Activated naive CD4-positive, alpha-beta T cell treated with anti-CD3 and anti-CD28 coated beads, Interleukin-2, amount 10 ng/mL, durations not matched to agents 5 hours and 36 hours (primary cell): ENCODE results near the gene ILF2. TPM values are rescaled to one million over a fixed set of nuclear protein-coding genes. Genes with fewer than 3 reads are reported as not detected.

ENCODE experiments used
- microRNA-seq: library from miRNA; unstranded; fragments of <30 nt; microRNA quantifications from one replicate; pipeline ENCODE4 v1.2.0, GENCODE V29; 2022; ENCODE audit warnings: borderline microRNAs expressed, borderline replicate concordance
- total RNA-seq, 2 experiments: library from RNA; stranded (reverse); gene quantifications; one replicate each; pipeline ENCODE4 v1.2.3, GENCODE V29; 2021

ILF2 gene
- total RNA-seq, result 100 to 1,000 TPM; 151 to 159 TPM

DNA sequence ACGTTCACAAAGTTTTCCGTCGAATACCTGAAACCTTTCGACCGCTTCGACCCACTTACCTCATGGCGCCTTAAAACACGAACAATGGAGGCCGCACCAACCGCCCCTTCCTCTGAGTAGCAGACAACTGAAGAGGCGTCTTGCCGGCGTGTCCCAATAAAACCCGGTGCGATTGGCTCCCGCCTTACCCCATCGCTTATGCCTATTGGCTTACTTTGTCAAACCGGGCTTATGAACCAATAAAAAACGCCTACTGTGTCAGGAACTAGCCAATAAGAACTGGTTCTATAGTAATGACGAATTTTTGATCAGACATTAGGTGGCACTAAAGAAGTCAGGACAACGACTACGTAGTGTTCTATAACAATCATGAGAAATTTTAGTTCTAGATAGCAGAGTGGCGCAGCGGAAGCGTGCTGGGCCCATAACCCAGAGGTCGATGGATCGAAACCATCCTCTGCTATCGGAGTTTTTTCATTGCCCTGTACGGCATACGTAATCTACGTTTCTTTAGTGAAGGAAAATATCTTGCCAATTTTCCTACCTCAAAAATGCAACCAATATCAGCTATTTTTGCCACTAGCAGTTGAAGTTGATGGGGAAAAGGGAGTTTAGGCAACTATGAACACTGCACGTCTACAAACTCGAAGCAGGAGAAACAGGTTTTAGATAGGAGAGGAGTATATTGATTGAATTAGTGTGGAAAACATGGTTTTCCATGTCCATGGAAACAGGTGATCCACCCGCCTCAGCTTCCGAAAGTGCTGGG, at the start of gene ILF2:
TSS of gene ILF2 (minus strand) at position 135 of the 769 bp plus-strand sequence. CDS start at position 64, 71 bp downstream.

GRCh38 chr1:153678519-153679336, 7.9 kb upstream of the ILF2 start, which contains the start of gene NPR1:
NPR1 (plus strand) TSS chr1:153678688; CDS start chr1:153679109, 421 bp downstream.

GRCh38 chr1:153658400-153659174, 12.2 kb downstream of the ILF2 start, which contains the start of gene SNAPIN:
SNAPIN (plus strand) TSS chr1:153658703; CDS start chr1:153658744, 41 bp downstream.

DNA sequence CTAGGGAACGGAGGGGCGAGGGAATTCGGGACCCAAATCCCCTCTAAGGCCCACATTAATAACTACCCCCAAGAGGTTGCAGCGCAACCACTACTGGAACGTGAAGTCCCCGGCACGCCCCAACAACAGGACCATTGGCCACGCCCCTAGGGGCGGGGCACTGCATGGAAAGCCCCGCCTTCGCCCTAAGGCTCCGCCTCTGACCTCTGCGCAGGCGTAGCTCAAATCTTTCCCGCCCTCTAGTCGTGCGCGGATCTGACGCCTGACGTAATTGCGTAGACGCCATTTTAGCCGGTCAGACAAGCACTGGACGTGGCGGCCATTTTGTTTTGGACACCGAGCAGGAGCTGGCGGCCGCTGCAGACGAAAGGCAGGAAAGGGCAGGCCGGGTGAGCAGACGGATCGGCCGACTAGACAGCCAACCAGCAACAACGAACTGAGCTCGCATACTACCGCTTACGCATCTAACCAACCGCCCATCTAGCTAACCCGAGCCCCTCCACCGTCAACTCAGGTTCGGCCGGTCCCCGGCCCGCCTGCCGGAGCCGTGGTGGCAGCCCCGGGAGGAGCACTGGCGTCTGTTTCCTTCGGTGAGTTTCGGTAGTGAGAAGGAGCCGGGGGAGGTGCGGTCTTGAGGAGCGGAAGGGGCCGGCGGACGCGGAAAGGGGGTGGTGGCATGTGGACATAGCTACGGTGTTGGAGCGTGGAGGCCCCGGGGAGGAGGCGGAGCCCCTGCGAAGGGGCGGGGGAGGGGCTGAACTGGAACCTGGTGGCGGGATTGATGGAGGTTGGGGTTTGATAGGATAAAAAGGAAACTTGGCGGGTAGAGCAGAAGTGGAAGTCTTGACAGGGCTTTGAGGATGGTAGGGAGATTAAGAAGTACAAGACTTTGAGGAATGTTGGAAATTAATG, 36.8 kb downstream of the ILF2 start, which contains the start of gene CHTOP:
TSS of gene CHTOP (plus strand) at position 313 of the 912 bp plus-strand sequence. CDS start 2,523 bp downstream, outside the sequence.

GRCh38 chr1:153627715-153628626, 42.8 kb downstream of the ILF2 start, which contains the start of gene S100A1:
S100A1 (plus strand) TSS chr1:153628434; CDS start chr1:153630522, 2,088 bp downstream.

DNA sequence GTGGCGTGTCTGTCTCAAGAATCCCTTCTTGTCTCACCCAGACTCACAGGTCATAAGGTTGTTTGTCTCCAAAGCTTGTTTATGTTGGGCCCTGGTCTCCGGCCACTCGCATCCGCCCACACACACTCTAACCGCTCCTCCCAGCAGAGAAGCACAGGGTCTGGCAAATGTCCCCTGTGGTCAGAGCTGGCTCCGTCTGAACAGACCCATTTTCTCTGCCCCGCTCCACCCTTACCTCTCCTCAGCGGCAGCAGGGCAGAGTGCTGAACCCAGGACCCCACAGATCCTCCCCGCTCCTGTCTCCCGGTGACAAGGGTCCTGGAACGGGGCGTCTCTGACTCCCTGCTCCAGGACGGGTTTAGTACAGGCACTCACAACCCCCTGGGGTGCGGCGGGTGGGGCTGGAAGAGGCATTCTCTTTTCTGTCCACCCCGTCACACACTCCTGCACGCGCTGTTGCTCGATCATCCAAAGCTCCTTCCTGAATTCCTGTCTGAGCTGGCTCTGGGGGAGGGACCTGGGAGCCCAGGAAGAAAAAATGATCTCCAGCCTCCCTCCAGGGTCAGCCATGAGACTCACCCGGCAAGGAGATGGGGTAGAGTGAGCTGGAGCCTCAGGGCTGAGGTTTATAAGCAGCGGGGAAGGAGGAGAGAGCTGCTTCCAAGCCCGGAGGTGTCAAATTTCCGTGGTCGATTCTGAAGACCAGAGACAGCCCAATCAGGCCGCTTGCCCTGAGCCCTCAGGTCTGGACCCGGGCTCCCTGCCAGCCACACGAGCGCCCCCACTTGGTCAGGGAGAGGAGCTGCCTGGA, 43.7 kb downstream of the ILF2 start, which contains the start of gene S100A13:
TSS of gene S100A13 (minus strand) at position 602 of the 811 bp plus-strand sequence. CDS start 1,033 bp downstream, outside the sequence.

GRCh38 chr1:153616144-153616916, 54.5 kb downstream of the ILF2 start, which contains the start of gene S100A14:
S100A14 (minus strand) TSS chr1:153616325; CDS start chr1:153615858, 467 bp downstream.

GRCh38 chr1:153612755-153613331, 58.0 kb downstream of the ILF2 start, which contains the start of gene S100A16:
S100A16 (minus strand) TSS chr1:153613137; CDS start chr1:153608151, 4,986 bp downstream.

Small RNA genes within 50 kb of the gene (microRNA-seq; reads per million reads assigned to microRNA genes)
- gene MIR8083, result not detected

Other genes starting within 250 kb of the ILF2 start
- gene S100A7, start 210.3 kb downstream of the ILF2 start, total RNA-seq, result not detected
- gene S100A6, start 135.0 kb downstream of the ILF2 start, total RNA-seq, result 100 to 1,000 TPM; 451 to 469 TPM
- gene S100A5, start 130.1 kb downstream of the ILF2 start, total RNA-seq, result 1 to 10 TPM; 3.8 to 4.6 TPM
- 100 to 1,000 TPM; 603 to 650 TPM for gene S100A4, start 125.2 kb downstream of the ILF2 start, total RNA-seq
- gene S100A3, start 121.7 kb downstream of the ILF2 start, total RNA-seq, result not detected
- under 1 TPM; 0.33 to 0.60 TPM for gene S100A2, start 105.1 kb downstream of the ILF2 start, total RNA-seq
- gene S100A16, start 57.9 kb downstream of the ILF2 start, total RNA-seq, result not detected
- gene S100A14, start 54.7 kb downstream of the ILF2 start, total RNA-seq, result not detected
- 1 to 10 TPM; 4.3 to 4.7 TPM for gene S100A13, start 43.5 kb downstream of the ILF2 start, total RNA-seq
- gene S100A1, start 42.6 kb downstream of the ILF2 start, total RNA-seq, result not detected
- 10 to 100 TPM; 95.1 to 96.0 TPM for gene CHTOP, start 36.9 kb downstream of the ILF2 start, total RNA-seq
- gene SNAPIN, start 12.3 kb downstream of the ILF2 start, total RNA-seq, result 10 to 100 TPM; 37.0 to 40.7 TPM
- gene NPR1, start 7.7 kb upstream of the ILF2 start, total RNA-seq, result not detected
- 10 to 100 TPM; 59.8 to 60.1 TPM for gene INTS3, start 57.1 kb upstream of the ILF2 start, total RNA-seq
- gene SLC27A3, start 104.4 kb upstream of the ILF2 start, total RNA-seq, result 10 to 100 TPM; 24.1 to 24.3 TPM